ENCODE results near the gene FST. TPM values are rescaled to one million over a fixed set of nuclear protein-coding genes. Genes with fewer than 3 reads are reported as not detected.

FST gene
- total and polyA plus RNA-seq, 2 of the 13 experiments (the other 11 are each of a cell fraction or from before 2014, with no cell fraction given): 38.6 to 136 TPM

GRCh38 chr5:53501054-53501453 is 20.6 kb downstream of the FST start (continued):
- TF ChIP-seq RXRB (CRISPR knock-in tag; IDR thresholded peaks at IDR 0.05; ENCODE audit: borderline replicate concordance) (0 out of 2 replicates have a peak, but pooled peaks have one; percentile 25), ZBTB26 (CRISPR knock-in tag; IDR thresholded peaks at IDR 0.05; ENCODE audit: borderline replicate concordance) (no peak), CEBPZ (IDR thresholded peaks at IDR 0.05; ENCODE audit: low read length) (no peak), NR0B2 (CRISPR knock-in tag; IDR thresholded peaks at IDR 0.05) (no peak)

- ChIA-PET POLR2A (no interaction called here), CTCF (ENCODE audit: low intra/inter-chr PET ratio, low total read pairs) (no interaction called here)
- H3K9ac ChIP-seq (ENCODE audit: insufficient read depth, low read depth, low read length): no peak overlapping the region
- TF ChIP-seq ZNF569 (CRISPR knock-in tag; IDR thresholded peaks at IDR 0.05; ENCODE audit: borderline replicate concordance) (no peak), CEBPB (IDR thresholded peaks at IDR 0.05; ENCODE audit: borderline replicate concordance, low read depth, low read length) (peak; percentile 20; the same call in 1 of the 2 replicates)
- H3K27me3 ChIP-seq (ENCODE audit: control insufficient read depth in 1 of 2, insufficient read depth in 2 of 2, low read length in 2 of 2): no peaks in the 10 kb centered on the region
- H3K36me3 ChIP-seq (replicated peaks in 1 of 2; ENCODE audit: control insufficient read depth in 1 of 2, insufficient read depth in 2 of 2, low read length in 2 of 2): no peaks in the 10 kb centered on the region
- no peak overlapping the region for H3K4me2 ChIP-seq (ENCODE audit: low read depth, low read length)
- no peak overlapping the region for H3K4me3 ChIP-seq (replicated peaks in 1 of 3; ENCODE audit: insufficient read depth in 1 of 3, low read depth in 2 of 3, low read length in 3 of 3)
- BruUV-seq (replicated peaks): no TSS peak
- in situ Hi-C loops (cut with HindIII; ENCODE audit: extremely low pct_ligation_motif_present, low pct_unique_long_range_greater_than_20kb): no loop called here
- H3K27ac ChIP-seq (ENCODE audit: extremely low read length, insufficient read depth, low read length): no peak overlapping the region
- DNase-seq (ENCODE audit: low spot score) (no peak), FAIRE-seq (no peak), ATAC-seq (peak; percentile 67)
- intact Hi-C loops (cut with micrococcal nuclease; ENCODE audit: unreplicated experiment): no loop called here
- H3K9me3 ChIP-seq (ENCODE audit: low read length): peaks cover 9% of the 10 kb centered on the region
- H4K20me1 ChIP-seq (ENCODE audit: insufficient read depth, low read length): no peaks in the 10 kb centered on the region
- H3K79me2 ChIP-seq (ENCODE audit: insufficient read depth, low read length): no peaks in the 10 kb centered on the region
- peaks cover 10% of the 10 kb centered on the region for H3K4me1 ChIP-seq (ENCODE audit: insufficient read depth, low read length)
- H2AFZ ChIP-seq (ENCODE audit: low read length): no peak overlapping the region
- WGBS (ENCODE audit: low lambda C conversion rate): 18% methylated on average over 3 of the region's 3 CpGs
Measured at GRCh38 chr5:53503562-53504218, 23.3 kb downstream of the FST start.

All from HepG2 (cell line).